NCI-H2029 treated with DMSO at 0.1 percent for 48 hours (cell line): ENCODE results near the gene CRHBP.
"Not testable (repeated sequence)": the region's sequence is repeated elsewhere in the genome, so short reads cannot be mapped to it uniquely, and the experiment has no call there.

Experiments used
- DNase-seq: peaks from one replicate; lab custom pipeline; 2025; lab: John Stamatoyannopoulos, UW

The CRHBP gene

GRCh38 chr5:76958991-76959767 lies 6.3 kb downstream of the CRHBP start:
- DNase-seq: no peak

- DNase-seq: no peak
These were observed 7.3 kb downstream of the CRHBP start for GRCh38 chr5:76960004-76960625.

GRCh38 chr5:76964060-76964459 lies 11.2 kb downstream of the CRHBP start:
- DNase-seq: no peak

GRCh38 chr5:76971511-76971910 lies 18.7 kb downstream of the CRHBP start:
- no peak for DNase-seq

- no peak for DNase-seq
These were observed 19.8 kb downstream of the CRHBP start for GRCh38 chr5:76972689-76973088.

GRCh38 chr5:76974785-76975184 lies 21.9 kb downstream of the CRHBP start:
- DNase-seq: no peak

- no peak for DNase-seq
These were observed 26.0 kb downstream of the CRHBP start for GRCh38 chr5:76978869-76979268.

- no peak for DNase-seq
These were observed 27.8 kb downstream of the CRHBP start for GRCh38 chr5:76980518-76981144.

GRCh38 chr5:76982450-76982849 lies 29.6 kb downstream of the CRHBP start:
- no peak for DNase-seq

GRCh38 chr5:76983468-76983867 lies 30.6 kb downstream of the CRHBP start:
- no peak for DNase-seq

- DNase-seq: no peak
These were observed 34.1 kb downstream of the CRHBP start for GRCh38 chr5:76986825-76987526.

- no peak for DNase-seq
These were observed 38.1 kb downstream of the CRHBP start for GRCh38 chr5:76990899-76991459.

GRCh38 chr5:76993436-76993835 lies 40.6 kb downstream of the CRHBP start:
- not testable (repeated sequence) for DNase-seq

- no peak for DNase-seq
These were observed 41.5 kb downstream of the CRHBP start for GRCh38 chr5:76994337-76994736.

- not testable (repeated sequence) for DNase-seq
These were observed 45.4 kb downstream of the CRHBP start for GRCh38 chr5:76998251-76998650.

GRCh38 chr5:76999451-76999850 lies 46.6 kb downstream of the CRHBP start:
- DNase-seq: no peak

- DNase-seq: no peak
These were observed 50.4 kb downstream of the CRHBP start for GRCh38 chr5:77003246-77003645.

- DNase-seq: no peak
These were observed 53.3 kb downstream of the CRHBP start for GRCh38 chr5:77006124-77006523.

GRCh38 chr5:77008413-77008812 lies 55.6 kb downstream of the CRHBP start:
- DNase-seq: no peak

- DNase-seq: no peak
These were observed 57.4 kb downstream of the CRHBP start for GRCh38 chr5:77010243-77010642.

- DNase-seq: no peak
These were observed 58.7 kb downstream of the CRHBP start for GRCh38 chr5:77011498-77011897.

- DNase-seq: no peak
These were observed 59.8 kb downstream of the CRHBP start for GRCh38 chr5:77012601-77013000.
